ENCODE results near the gene AOPEP.

AOPEP gene

DNA sequence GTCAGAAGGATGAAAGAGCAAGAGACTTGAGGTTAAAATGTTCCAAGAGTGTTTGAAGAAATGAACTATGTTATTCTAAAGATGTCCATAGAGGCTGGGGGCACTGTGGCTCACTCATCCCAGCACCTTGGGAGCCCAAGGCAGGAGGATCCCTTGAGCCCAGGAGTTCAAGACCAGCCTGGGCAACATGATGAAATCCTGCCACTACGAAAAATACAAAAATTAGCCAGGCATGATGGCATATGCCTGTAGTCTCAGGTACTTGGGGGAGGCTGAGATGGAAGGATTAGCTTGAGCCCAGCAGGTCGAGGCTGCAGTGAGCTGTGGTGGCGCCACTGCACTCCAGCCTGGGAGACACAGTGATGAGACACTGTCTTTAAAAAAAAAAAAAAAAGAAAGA is 2.7 kb downstream of the AOPEP start:
- H3K27me3 ChIP-seq (ENCODE audit: insufficient read depth, low read length, poor library complexity, severe bottlenecking): no peaks in the 10 kb centered on the region
- H2AFZ ChIP-seq (ENCODE audit: low read length): no peak overlapping the region
- no peaks in the 10 kb centered on the region for H4K20me1 ChIP-seq (ENCODE audit: insufficient read depth, low read length, poor library complexity, severe bottlenecking)
- no peaks in the 10 kb centered on the region for H3K9me3 ChIP-seq (ENCODE audit: insufficient read depth, low read depth, low read length)
- TF ChIP-seq EZH2phosphoT487 (IDR thresholded peaks at IDR 0.05; ENCODE audit: borderline replicate concordance): no peak
- TF ChIP-seq CTCF (conservative IDR thresholded peaks at IDR 0.05; ENCODE audit: low read length): peak; percentile 49
- H3K79me2 ChIP-seq (ENCODE audit: insufficient read depth, low read length): peaks cover 14% of the 10 kb centered on the region
- no peaks in the 10 kb centered on the region for H3K36me3 ChIP-seq (ENCODE audit: insufficient read depth, low read length)
- peaks cover 19% of the 10 kb centered on the region for H3K4me1 ChIP-seq (ENCODE audit: insufficient read depth, low read length, poor library complexity, severe bottlenecking)
- no peaks in the 10 kb centered on the region for H3F3A ChIP-seq (ENCODE audit: low read depth)
- no peak overlapping the region for H3K9ac ChIP-seq (ENCODE audit: low read depth, low read length, poor library complexity, severe bottlenecking)
- no peak overlapping the region for H3K4me2 ChIP-seq (ENCODE audit: low read depth, low read length, poor library complexity, severe bottlenecking)
- H3K9me2 ChIP-seq (replicated peaks; ENCODE audit: low read depth, low read length): no peaks in the 10 kb centered on the region
- H3K4me3 ChIP-seq (ENCODE audit: low read length, poor library complexity, severe bottlenecking): no peak overlapping the region

DNA sequence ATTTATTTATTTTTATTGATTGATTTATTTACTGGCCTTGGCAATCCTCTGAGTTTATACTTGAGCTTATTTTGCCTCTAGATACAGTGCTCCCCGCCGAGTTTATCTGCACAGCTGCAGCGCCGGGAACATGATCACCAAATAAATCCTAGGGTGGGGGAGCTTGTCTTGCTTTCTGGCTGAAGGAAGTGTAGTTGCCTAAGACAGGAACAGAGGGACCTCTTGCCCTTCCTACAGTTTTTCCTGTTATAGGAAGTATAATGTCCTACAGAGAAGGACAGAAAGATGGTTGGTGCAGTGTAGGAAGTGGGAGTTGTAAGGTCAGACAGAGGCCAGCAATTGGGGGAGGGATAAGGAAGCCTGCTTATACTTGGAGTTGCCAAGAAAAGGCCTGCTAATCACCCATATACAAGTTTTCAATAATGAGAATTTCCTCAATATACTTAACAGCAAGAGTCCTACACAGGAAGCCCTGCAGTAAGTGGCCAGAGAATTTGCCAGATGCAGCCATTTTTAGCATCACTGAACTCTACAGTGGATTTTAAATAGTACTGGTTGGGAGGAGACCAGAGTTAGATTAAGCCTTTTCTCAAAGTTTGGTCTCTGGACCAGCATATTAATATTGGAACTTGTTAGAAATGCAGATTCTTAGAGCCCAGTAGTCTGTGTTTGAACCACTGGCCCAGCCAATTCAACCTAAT is 7.7 kb downstream of the AOPEP start:
- Histone ChIP-seq H3K9me2 (replicated peaks; ENCODE audit: low read depth, low read length) (no peaks in the 10 kb centered on the region), H3K9me3 (ENCODE audit: insufficient read depth, low read depth, low read length) (no peaks in the 10 kb centered on the region), H3K9ac (ENCODE audit: low read depth, low read length, poor library complexity, severe bottlenecking) (no peak overlapping the region), H3K27me3 (ENCODE audit: insufficient read depth, low read length, poor library complexity, severe bottlenecking) (no peaks in the 10 kb centered on the region), H3F3A (ENCODE audit: low read depth) (no peaks in the 10 kb centered on the region), H3K4me1 (ENCODE audit: insufficient read depth, low read length, poor library complexity, severe bottlenecking) (peaks cover 8% of the 10 kb centered on the region), H3K36me3 (ENCODE audit: insufficient read depth, low read length) (no peaks in the 10 kb centered on the region), H3K4me2 (ENCODE audit: low read depth, low read length, poor library complexity, severe bottlenecking) (no peak overlapping the region), H3K79me2 (ENCODE audit: insufficient read depth, low read length) (no peaks in the 10 kb centered on the region), H2AFZ (ENCODE audit: low read length) (peak overlapping the region; percentile 54; the same call in 1 of the 2 replicates), H4K20me1 (ENCODE audit: insufficient read depth, low read length, poor library complexity, severe bottlenecking) (no peaks in the 10 kb centered on the region), H3K4me3 (ENCODE audit: low read length, poor library complexity, severe bottlenecking) (no peak overlapping the region)
- TF ChIP-seq CTCF (conservative IDR thresholded peaks at IDR 0.05; ENCODE audit: low read length) (no peak), EZH2phosphoT487 (IDR thresholded peaks at IDR 0.05; ENCODE audit: borderline replicate concordance) (no peak)

DNA sequence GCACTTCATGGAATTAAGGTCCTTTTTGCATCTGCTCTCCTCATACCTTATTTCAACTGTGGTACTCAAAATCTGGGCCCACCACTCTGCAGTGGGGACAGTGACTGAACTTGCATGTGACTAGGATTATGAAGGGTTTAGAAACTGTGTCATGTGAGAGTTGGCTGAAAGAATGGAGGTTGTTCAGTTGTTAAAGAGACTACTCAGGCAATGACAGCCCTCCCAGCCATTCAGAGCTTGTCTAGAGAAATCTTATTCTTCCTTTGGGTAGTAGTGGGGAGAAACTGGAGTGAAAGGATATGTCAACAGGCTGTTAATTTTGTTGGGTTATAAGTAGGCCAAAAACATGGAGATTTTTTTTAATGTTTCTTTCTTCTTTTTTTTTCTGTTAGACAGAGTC is 10.3 kb downstream of the AOPEP start:
- no peaks in the 10 kb centered on the region for H3F3A ChIP-seq (ENCODE audit: low read depth)
- H3K79me2 ChIP-seq (ENCODE audit: insufficient read depth, low read length): no peaks in the 10 kb centered on the region
- H3K27me3 ChIP-seq (ENCODE audit: insufficient read depth, low read length, poor library complexity, severe bottlenecking): no peaks in the 10 kb centered on the region
- H3K9me3 ChIP-seq (ENCODE audit: insufficient read depth, low read depth, low read length): no peaks in the 10 kb centered on the region
- H3K36me3 ChIP-seq (ENCODE audit: insufficient read depth, low read length): no peaks in the 10 kb centered on the region
- H3K4me1 ChIP-seq (ENCODE audit: insufficient read depth, low read length, poor library complexity, severe bottlenecking): peaks cover 8% of the 10 kb centered on the region
- no peaks in the 10 kb centered on the region for H4K20me1 ChIP-seq (ENCODE audit: insufficient read depth, low read length, poor library complexity, severe bottlenecking)
- TF ChIP-seq EZH2phosphoT487 (IDR thresholded peaks at IDR 0.05; ENCODE audit: borderline replicate concordance) (no peak), CTCF (conservative IDR thresholded peaks at IDR 0.05; ENCODE audit: low read length) (no peak)
- no peaks in the 10 kb centered on the region for H3K9me2 ChIP-seq (replicated peaks; ENCODE audit: low read depth, low read length)
- H3K4me2 ChIP-seq (ENCODE audit: low read depth, low read length, poor library complexity, severe bottlenecking): no peak overlapping the region
- no peak overlapping the region for H3K4me3 ChIP-seq (ENCODE audit: low read length, poor library complexity, severe bottlenecking)
- no peak overlapping the region for H2AFZ ChIP-seq (ENCODE audit: low read length)
- H3K9ac ChIP-seq (ENCODE audit: low read depth, low read length, poor library complexity, severe bottlenecking): no peak overlapping the region
